H1 (cell line): ENCODE measurements around the gene RAD51B. TPM values are rescaled to one million over a fixed set of nuclear protein-coding genes. Genes with fewer than 3 reads are reported as not detected.

Source experiments
- CTCF ChIA-PET: fragments of 300-600 bp; sonication (Branson Sonifier 250); formaldehyde crosslinking; loops from one replicate; lab custom pipeline; 2021; ENCODE audit not compliant: partially characterized antibody; lab: Charles Lee
- POLR2A ChIA-PET: fragments of 300-600 bp; sonication (Branson Sonifier 250); formaldehyde crosslinking; loops from one replicate; lab custom pipeline; 2021; ENCODE audit warnings: inconsistent platforms; ENCODE audit not compliant: partially characterized antibody; lab: Charles Lee
- DNase-seq, 2 experiments: peaks; one replicate each; pipeline versions ENCODE4 v3.0.0 to v3.0.0-alpha.2; 2010 to 2022; ENCODE audit warnings: low spot score in 2 of 2, low read depth in 1 of 2, mixed read lengths in 1 of 2
- FAIRE-seq: peaks from 2 replicates; lab custom pipeline; 2011; peaks lifted over from hg19 to GRCh38; lab: Jason Lieb, UNC
- H2AFZ ChIP-seq: 2 replicates; pipeline ENCODE4 v1.8.1; 2012; ENCODE audit warnings: low read length, inconsistent platforms
- H2AK5ac ChIP-seq: 2 replicates; pipeline ENCODE4 v1.6.1; 2013; ENCODE audit warnings: low read depth, low read length
- H2BK120ac ChIP-seq: replicated peaks from 2 replicates; pipeline ENCODE3; 2013; ENCODE audit warnings: low read depth, low read length, inconsistent platforms
- H2BK12ac ChIP-seq: 2 replicates; pipeline ENCODE4 v1.6.1; 2013; ENCODE audit warnings: low read depth, low read length
- H2BK15ac ChIP-seq: 2 replicates; pipeline ENCODE4 v1.6.1; 2013; ENCODE audit warnings: low read length
- H2BK20ac ChIP-seq: 2 replicates; pipeline ENCODE4 v1.6.1; 2013; ENCODE audit warnings: low read length
- H2BK5ac ChIP-seq: 2 replicates; pipeline ENCODE4 v1.6.1; 2013; ENCODE audit warnings: low read depth, low read length
- H3K14ac ChIP-seq: 2 replicates; pipeline ENCODE4 v1.6.1; 2013; ENCODE audit warnings: inconsistent platforms; ENCODE audit not compliant: insufficient read length
- H3K18ac ChIP-seq: 2 replicates; pipeline ENCODE4 v1.6.1; 2013; ENCODE audit warnings: low read length; ENCODE audit errors: extremely low read depth
- H3K23ac ChIP-seq: 2 replicates; pipeline ENCODE4 v1.6.1; 2013; ENCODE audit warnings: inconsistent platforms; ENCODE audit not compliant: insufficient read length
- H3K23me2 ChIP-seq: 2 replicates; pipeline ENCODE4 v1.6.1; 2013; ENCODE audit warnings: low read depth, low read length
- H3K27ac ChIP-seq: 2 replicates; pipeline ENCODE4 v1.6.1; 2011; ENCODE audit warnings: low read depth, low read length, inconsistent platforms
- H3K27me3 ChIP-seq, 4 experiments: replicated peaks in 1 of 4; 1 replicate in 1 of 4; 2 replicates in 3 of 4; pipeline versions ENCODE4 v1.6.1 to v1.8.1; 2011 to 2013; ENCODE audit warnings: low read length in 3 of 4, mild to moderate bottlenecking in 3 of 4, inconsistent platforms in 2 of 4, mixed read lengths in 2 of 4, moderate library complexity in 1 of 4; ENCODE audit not compliant: control insufficient read depth in 3 of 4, insufficient read depth in 3 of 4; ENCODE audit errors: extremely low read depth in 1 of 4
- H3K36me3 ChIP-seq, 4 experiments: 2 replicates each; pipeline versions ENCODE4 v1.6.1 to v1.8.1; 2011 to 2013; ENCODE audit warnings: mild to moderate bottlenecking in 4 of 4, low read length in 3 of 4, moderate library complexity in 2 of 4, control low read depth in 1 of 4, inconsistent platforms in 1 of 4; ENCODE audit not compliant: insufficient read depth in 4 of 4, control insufficient read depth in 2 of 4
- H3K4ac ChIP-seq: replicated peaks from 2 replicates; pipeline ENCODE3; 2013; ENCODE audit warnings: low read length, low read depth, mixed read lengths, inconsistent platforms; ENCODE audit not compliant: insufficient read length
- H3K4me1 ChIP-seq, 4 experiments: replicated peaks in 1 of 4; 1 replicate in 1 of 4; 2 replicates in 3 of 4; pipeline versions ENCODE4 v1.6.1 to v1.8.1; 2011 to 2013; ENCODE audit warnings: low read length in 3 of 4, inconsistent platforms in 2 of 4, mixed read lengths in 1 of 4; ENCODE audit not compliant: insufficient read depth in 4 of 4, control insufficient read depth in 3 of 4
- H3K4me2 ChIP-seq, 2 experiments: 2 replicates each; pipeline versions ENCODE4 v1.6.1 to v1.8.1; 2011 to 2013; ENCODE audit warnings: low read depth in 2 of 2, low read length in 2 of 2, control low read depth in 1 of 2, inconsistent platforms in 1 of 2, mild to moderate bottlenecking in 1 of 2; ENCODE audit not compliant: insufficient read depth in 1 of 2
- H3K4me3 ChIP-seq, 4 experiments: fragments of 200-600, 300-600 bp in 1 of 4; sonication (generic), shearing (Covaris generic), sonication (Bioruptor Twin) in 1 of 4; 2 replicates each; pipeline versions ENCODE4 v1.5.1 to v1.8.1; 2011 to 2016; ENCODE audit warnings: low read length in 4 of 4, low read depth in 3 of 4, control low read depth in 2 of 4, inconsistent platforms in 2 of 4, mild to moderate bottlenecking in 2 of 4, mixed read lengths in 1 of 4, moderate library complexity in 1 of 4; ENCODE audit not compliant: insufficient read depth in 2 of 4; ENCODE audit errors: extremely low read depth in 1 of 4
- H3K56ac ChIP-seq: replicated peaks from 2 replicates; pipeline ENCODE3; 2013; ENCODE audit warnings: low read depth, mild to moderate bottlenecking, mixed read lengths, low read length, inconsistent platforms; ENCODE audit not compliant: insufficient read length
- H3K79me1 ChIP-seq: 2 replicates; pipeline ENCODE4 v1.6.1; 2013; ENCODE audit warnings: low read depth, low read length, control low read depth
- H3K79me2 ChIP-seq, 2 experiments: 2 replicates each; pipeline versions ENCODE4 v1.6.1 to v1.8.1; 2012 to 2013; ENCODE audit warnings: low read length in 2 of 2, mild to moderate bottlenecking in 2 of 2, inconsistent platforms in 1 of 2; ENCODE audit not compliant: insufficient read depth in 2 of 2, control insufficient read depth in 1 of 2
- H3K9ac ChIP-seq, 4 experiments: replicated peaks in 1 of 4; 1 replicate in 1 of 4; 2 replicates in 3 of 4; pipeline versions ENCODE4 v1.6.1 to v1.8.1; 2011 to 2013; ENCODE audit warnings: low read depth in 3 of 4, low read length in 3 of 4, control low read depth in 2 of 4, mild to moderate bottlenecking in 2 of 4, moderate library complexity in 2 of 4, inconsistent platforms in 1 of 4; ENCODE audit errors: extremely low read depth in 1 of 4
- H3K9me3 ChIP-seq, 2 experiments: 2 replicates each; pipeline versions ENCODE4 v1.6.1 to v1.8.1; 2012 to 2013; ENCODE audit warnings: mild to moderate bottlenecking in 2 of 2, moderate library complexity in 2 of 2, control low read depth in 1 of 2, inconsistent platforms in 1 of 2, low read depth in 1 of 2, low read length in 1 of 2, mixed read lengths in 1 of 2; ENCODE audit not compliant: insufficient read depth in 2 of 2
- H4K20me1 ChIP-seq, 2 experiments: replicated peaks in 1 of 2; 2 replicates each; pipeline versions ENCODE3 to v1.8.1; 2011 to 2013; ENCODE audit warnings: inconsistent platforms in 2 of 2, low read length in 2 of 2, mild to moderate bottlenecking in 1 of 2; ENCODE audit not compliant: insufficient read depth in 2 of 2, control insufficient read depth in 1 of 2
- H4K5ac ChIP-seq: 2 replicates; pipeline ENCODE4 v1.6.1; 2013; ENCODE audit warnings: low read length, low read depth, mixed read lengths, inconsistent platforms; ENCODE audit not compliant: insufficient read length
- H4K8ac ChIP-seq: 2 replicates; pipeline ENCODE4 v1.8.0; 2013; ENCODE audit warnings: mild to moderate bottlenecking, moderate library complexity, low read length, inconsistent platforms; ENCODE audit not compliant: insufficient read depth; ENCODE audit errors: extremely low read depth
- H4K91ac ChIP-seq: replicated peaks from 2 replicates; pipeline ENCODE3; 2013; ENCODE audit warnings: low read length, mixed read lengths, inconsistent platforms; ENCODE audit not compliant: insufficient read length
- BACH1 ChIP-seq: IDR thresholded peaks from 2 replicates; pipeline ENCODE4 v1.6.1; 2012; ENCODE audit warnings: low read length, improper control_type of control experiment
- CBX8 ChIP-seq: fragments of 300-800, 300-1000 bp; sonication (generic); IDR thresholded peaks from 2 replicates; pipeline ENCODE4 v1.7.1; 2016; ENCODE audit warnings: low read depth, low read length, borderline replicate concordance
- CHD1 ChIP-seq: IDR thresholded peaks from 2 replicates; pipeline ENCODE4 v1.6.1; 2012; ENCODE audit warnings: low read depth, low read length, improper control_type of control experiment
- EZH2 ChIP-seq: fragments of 200-600 bp; sonication (generic); IDR thresholded peaks from 2 replicates; pipeline ENCODE4 v1.7.1; 2012; ENCODE audit warnings: low read depth, mild to moderate bottlenecking, moderate library complexity, low read length, inconsistent platforms; ENCODE audit not compliant: severe bottlenecking
- GABPA ChIP-seq: IDR thresholded peaks from 2 replicates; pipeline ENCODE4 v1.6.1; 2011; ENCODE audit warnings: mild to moderate bottlenecking, low read length, moderate library complexity, borderline replicate concordance; ENCODE audit not compliant: insufficient read depth
- NRF1 ChIP-seq: IDR thresholded peaks from 2 replicates; pipeline ENCODE4 v1.6.1; 2011; ENCODE audit warnings: mild to moderate bottlenecking, low read depth, low read length, improper control_type of control experiment
- SIRT6 ChIP-seq: IDR thresholded peaks from one replicate; pipeline ENCODE4 v1.7.1; 2012; ENCODE audit warnings: low read length, inconsistent platforms
- TCF12 ChIP-seq: IDR thresholded peaks from 2 replicates; pipeline ENCODE4 v1.6.1; 2011; ENCODE audit warnings: low read depth, mild to moderate bottlenecking, low read length
- WGBS, 2 experiments: shearing (Covaris generic) in 1 of 2; methylation state at CpG; one replicate each; pipeline versions ENCODE4 v1.1.6 to v1.1.7; 2013 to 2015; ENCODE audit warnings: low lambda C conversion rate in 2 of 2, mixed read lengths in 2 of 2, inconsistent platforms in 1 of 2, low coverage in 1 of 2, missing lambda C conversion rate in 1 of 2; ENCODE audit not compliant: insufficient replicate concordance in 2 of 2, insufficient coverage in 1 of 2, insufficient read length in 1 of 2; ENCODE audit errors: extremely low coverage in 1 of 2, missing lambda C conversion rate in 1 of 2; 5-methylcytosine and 5-hydroxymethylcytosine counted together
- polyA plus RNA-seq, 7 experiments: library from polyadenylated mRNA; depleted of rRNA in 3 of 7; stranded (reverse) in 5 of 7; unstranded in 2 of 7; fragments of >200 nt in 5 of 7; fragments of 200-250 nt in 2 of 7; gene quantifications; 1 replicate in 5 of 7; 2 replicates in 1 of 7; 4 replicates in 1 of 7; pipeline versions ENCODE4 v1.2.1 to v1.2.3, GENCODE V29; 2011 to 2013; ENCODE audit warnings: missing spikeins in 2 of 7, mixed read lengths in 2 of 7
- total RNA-seq: library from RNA; stranded (reverse); fragmentation: NEBNext Ultra II Directional; extraction: Animal tissue kit (Norgen Biotek cat#: 25700); gene quantifications from 2 replicates; pipeline ENCODE4 v1.2.1, GENCODE V29; 2021
- TF ChIP-seq, protein P1 (sequence below), 3 experiments: IDR thresholded peaks; 1 replicate in 2 of 3; 2 replicates in 1 of 3; pipeline versions ENCODE4 v1.5.1 to v1.6.1; 2011; ENCODE audit warnings: low read length in 3 of 3, mild to moderate bottlenecking in 3 of 3, inconsistent platforms in 2 of 3, low read depth in 1 of 3, moderate library complexity in 1 of 3; ENCODE audit not compliant: insufficient read depth in 1 of 3; ENCODE audit errors: control extremely low read depth in 1 of 3

Gene RAD51B
- total and polyA plus RNA-seq, 2 of the 8 experiments (the other 6 are each of a cell fraction or from before 2014, with no cell fraction given): 3.9 to 14.9 TPM

DNA sequence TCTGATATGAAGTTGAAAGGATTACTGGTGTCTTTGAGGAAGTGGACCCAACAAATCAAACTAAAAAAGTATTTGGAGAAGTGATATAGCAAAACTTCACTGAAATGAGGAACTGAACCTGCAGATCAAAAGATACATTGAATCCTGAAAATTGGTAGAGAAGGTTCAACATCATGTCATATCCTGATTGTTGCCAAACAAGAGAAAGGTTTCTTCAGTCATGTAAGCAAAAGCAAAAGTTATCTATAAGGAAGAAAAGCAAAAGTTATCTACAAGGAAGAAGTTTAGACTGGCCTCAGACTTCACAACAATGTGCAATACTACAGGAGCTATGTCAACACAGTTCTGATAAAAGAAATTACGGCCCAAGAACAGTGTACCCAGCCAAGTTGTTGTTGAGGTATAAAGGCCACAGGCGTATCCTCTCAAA lies 142.7 kb downstream of the RAD51B start:
- H3K79me1 ChIP-seq: no peaks in the 10 kb centered on the region
- TF ChIP-seq, protein P1, sequence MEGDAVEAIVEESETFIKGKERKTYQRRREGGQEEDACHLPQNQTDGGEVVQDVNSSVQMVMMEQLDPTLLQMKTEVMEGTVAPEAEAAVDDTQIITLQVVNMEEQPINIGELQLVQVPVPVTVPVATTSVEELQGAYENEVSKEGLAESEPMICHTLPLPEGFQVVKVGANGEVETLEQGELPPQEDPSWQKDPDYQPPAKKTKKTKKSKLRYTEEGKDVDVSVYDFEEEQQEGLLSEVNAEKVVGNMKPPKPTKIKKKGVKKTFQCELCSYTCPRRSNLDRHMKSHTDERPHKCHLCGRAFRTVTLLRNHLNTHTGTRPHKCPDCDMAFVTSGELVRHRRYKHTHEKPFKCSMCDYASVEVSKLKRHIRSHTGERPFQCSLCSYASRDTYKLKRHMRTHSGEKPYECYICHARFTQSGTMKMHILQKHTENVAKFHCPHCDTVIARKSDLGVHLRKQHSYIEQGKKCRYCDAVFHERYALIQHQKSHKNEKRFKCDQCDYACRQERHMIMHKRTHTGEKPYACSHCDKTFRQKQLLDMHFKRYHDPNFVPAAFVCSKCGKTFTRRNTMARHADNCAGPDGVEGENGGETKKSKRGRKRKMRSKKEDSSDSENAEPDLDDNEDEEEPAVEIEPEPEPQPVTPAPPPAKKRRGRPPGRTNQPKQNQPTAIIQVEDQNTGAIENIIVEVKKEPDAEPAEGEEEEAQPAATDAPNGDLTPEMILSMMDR (IDR thresholded peaks at IDR 0.05; ENCODE audit: control extremely low read depth in 1 of 3, insufficient read depth in 1 of 3, low read depth in 1 of 3, low read length in 3 of 3): no peak
- TF ChIP-seq BACH1 (no peak), TCF12 (no peak), GABPA (no peak), EZH2 (no peak), NRF1 (no peak), CHD1 (no peak), SIRT6 (no peak), CBX8 (no peak)

More for the DNA sequence above, 142.7 kb downstream of the RAD51B start:
- peaks cover 0 to 2% (median 0%) of the 10 kb centered on the region in 4 experiments; a peak in 1 of 8 replicates for H3K36me3 ChIP-seq
- H2BK20ac ChIP-seq: no peak overlapping the region
- ChIA-PET POLR2A (no interaction called here), CTCF (no interaction called here)
- DNase-seq: no peak
- no peaks in the 10 kb centered on the region for H3K79me2 ChIP-seq
- H3K18ac ChIP-seq: no peak overlapping the region
- no peak overlapping the region for H2BK120ac ChIP-seq
- WGBS, 2 experiments: 94% methylated on average over 2 of the region's 2 CpGs; no CpG with 5 or more reads in 1 of the 2 experiments
- no peak overlapping the region for H3K9ac ChIP-seq
- no peak for FAIRE-seq
- no peak overlapping the region for H2BK5ac ChIP-seq
- H4K91ac ChIP-seq: no peak overlapping the region
- H3K27me3 ChIP-seq: no peaks in the 10 kb centered on the region
- H2BK15ac ChIP-seq: no peak overlapping the region
- H3K23me2 ChIP-seq: no peaks in the 10 kb centered on the region
- no peak overlapping the region for H3K56ac ChIP-seq
- H3K23ac ChIP-seq: no peak overlapping the region
- H3K4ac ChIP-seq: no peak overlapping the region
- no peak overlapping the region for H2AK5ac ChIP-seq
- no peak overlapping the region for H4K8ac ChIP-seq
- no peaks in the 10 kb centered on the region for H3K4me1 ChIP-seq
- H3K9me3 ChIP-seq: peaks cover 3 to 4% of the 10 kb centered on the region in 2 experiments; a peak in 1 of 4 replicates
- H4K5ac ChIP-seq: no peak overlapping the region
- no peak overlapping the region for H3K27ac ChIP-seq
- no peaks in the 10 kb centered on the region for H4K20me1 ChIP-seq
- no peak overlapping the region for H2AFZ ChIP-seq
- H3K4me2 ChIP-seq: no peak overlapping the region
- H3K4me3 ChIP-seq: no peak overlapping the region
- H2BK12ac ChIP-seq: no peak overlapping the region
- no peak overlapping the region for H3K14ac ChIP-seq
